SH-SY5Y (cell line): ENCODE results near the gene CFAP70.

Experiments used
- GATA2 ChIP-seq: IDR thresholded peaks from 2 replicates; pipeline ENCODE4 v1.6.1; 2011; ENCODE audit warnings: mild to moderate bottlenecking, low read depth, low read length
- GATA3 ChIP-seq: IDR thresholded peaks from 2 replicates; pipeline ENCODE4 v1.6.1; 2011; ENCODE audit warnings: low read depth, mild to moderate bottlenecking, low read length, moderate library complexity

- no peak for TF ChIP-seq GATA3
- no peak for TF ChIP-seq GATA2
Observed at GRCh38 chr10:73209705-73210104, 149.0 kb downstream of the CFAP70 start.
